NCI-H2196 treated with DMSO at 0.1 percent for 48 hours (cell line): ENCODE results near the gene FBXO28.
"Not testable (repeated sequence)": the region's sequence is repeated elsewhere in the genome, so short reads cannot be mapped to it uniquely, and the experiment has no call there.

Experiments used
- DNase-seq: peaks from one replicate; lab custom pipeline; 2025; ENCODE audit not compliant: unreplicated experiment; lab: John Stamatoyannopoulos, UW

Gene FBXO28

DNA sequence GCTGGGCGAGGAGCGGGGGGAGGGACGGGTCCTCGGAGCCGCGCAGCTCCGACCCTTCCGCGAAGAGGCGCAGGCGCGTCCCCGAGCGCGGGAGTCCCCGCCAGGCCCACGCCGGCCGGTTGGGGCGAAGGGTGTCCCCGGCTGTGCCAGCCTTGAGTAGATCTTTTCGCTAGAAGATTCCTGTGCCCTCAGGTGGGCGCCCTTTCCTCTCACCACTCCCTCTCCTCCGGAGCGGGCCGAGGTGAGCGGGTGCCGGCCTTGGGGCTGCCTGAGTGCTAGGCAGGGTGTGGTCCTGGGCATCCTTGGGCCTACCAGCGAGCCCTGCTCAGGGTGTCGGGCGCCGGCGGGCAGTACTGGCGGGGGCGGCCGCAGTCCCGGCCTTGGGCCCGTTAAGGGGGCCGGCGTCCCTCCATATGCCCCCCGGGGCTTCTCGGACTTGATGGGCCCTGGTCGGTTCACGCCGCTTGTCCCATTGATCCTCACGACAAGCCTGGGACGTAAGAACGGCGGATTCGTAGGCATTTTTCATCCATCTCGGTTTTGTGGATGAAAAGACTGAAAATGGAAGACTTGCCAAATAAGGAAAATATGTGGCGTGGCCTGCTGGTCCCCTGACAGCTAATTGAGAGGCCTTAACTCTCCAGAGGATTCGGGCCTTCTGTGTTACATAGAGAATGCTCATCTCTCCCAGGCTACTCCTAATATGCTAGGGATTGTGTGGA is 69.8 kb downstream of the FBXO28 start:
- peak; percentile 15 for DNase-seq

GRCh38 chr1:224185208-224185607 is 71.3 kb downstream of the FBXO28 start:
- DNase-seq = no peak

GRCh38 chr1:224188286-224188685 is 74.4 kb downstream of the FBXO28 start:
- DNase-seq = no peak

DNA sequence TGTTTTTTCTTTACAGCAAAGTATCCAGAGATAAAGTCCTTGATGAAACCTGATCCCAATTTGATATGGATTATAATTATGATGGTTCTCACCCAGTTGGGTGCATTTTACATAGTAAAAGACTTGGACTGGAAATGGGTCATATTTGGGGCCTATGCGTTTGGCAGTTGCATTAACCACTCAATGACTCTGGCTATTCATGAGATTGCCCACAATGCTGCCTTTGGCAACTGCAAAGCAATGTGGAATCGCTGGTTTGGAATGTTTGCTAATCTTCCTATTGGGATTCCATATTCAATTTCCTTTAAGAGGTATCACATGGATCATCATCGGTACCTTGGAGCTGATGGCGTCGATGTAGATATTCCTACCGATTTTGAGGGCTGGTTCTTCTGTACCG is 75.7 kb downstream of the FBXO28 start:
- no peak for DNase-seq

GRCh38 chr1:224192082-224192788 is 78.3 kb downstream of the FBXO28 start:
- no peak for DNase-seq

- DNase-seq = no peak
Observed at GRCh38 chr1:224193319-224193966, 79.5 kb downstream of the FBXO28 start.

DNA sequence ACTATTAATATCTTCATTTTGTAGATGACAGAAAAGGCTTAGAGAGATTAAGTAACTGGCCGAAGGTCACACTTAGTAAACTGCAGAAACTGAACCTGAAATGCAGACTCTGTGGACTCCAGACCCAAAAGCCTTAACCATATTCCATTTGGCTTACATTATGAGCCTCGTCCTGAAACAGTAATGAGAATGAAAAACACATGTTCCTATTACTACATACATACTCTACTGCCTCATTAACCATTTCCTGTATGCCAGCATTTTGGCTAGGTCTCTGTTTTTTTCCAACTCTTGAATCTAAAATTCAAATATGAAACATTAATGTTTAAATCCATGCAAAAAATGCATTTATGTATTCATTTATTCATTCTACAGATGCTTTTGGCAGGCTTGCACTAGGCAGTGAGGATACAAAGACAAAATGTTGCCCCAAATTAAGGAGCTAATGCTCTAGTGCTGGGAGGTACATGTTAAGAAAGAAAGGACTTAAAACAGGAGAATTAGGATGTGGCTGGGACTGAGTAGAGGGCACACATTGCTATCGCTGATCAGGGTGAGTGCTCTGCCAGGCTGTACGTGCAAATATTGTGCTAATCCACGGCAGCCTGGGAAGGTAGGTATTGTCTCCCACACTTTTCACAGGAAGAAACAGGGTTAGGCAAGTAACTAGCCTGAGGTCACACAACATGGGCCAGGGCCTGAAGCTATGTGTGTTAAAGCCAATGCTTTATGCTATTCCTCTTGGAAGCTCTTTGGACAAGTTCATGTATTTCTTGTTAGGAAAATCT is 83.1 kb downstream of the FBXO28 start:
- no peak for DNase-seq

GRCh38 chr1:224198572-224198971 is 84.7 kb downstream of the FBXO28 start:
- DNase-seq = no peak

DNA sequence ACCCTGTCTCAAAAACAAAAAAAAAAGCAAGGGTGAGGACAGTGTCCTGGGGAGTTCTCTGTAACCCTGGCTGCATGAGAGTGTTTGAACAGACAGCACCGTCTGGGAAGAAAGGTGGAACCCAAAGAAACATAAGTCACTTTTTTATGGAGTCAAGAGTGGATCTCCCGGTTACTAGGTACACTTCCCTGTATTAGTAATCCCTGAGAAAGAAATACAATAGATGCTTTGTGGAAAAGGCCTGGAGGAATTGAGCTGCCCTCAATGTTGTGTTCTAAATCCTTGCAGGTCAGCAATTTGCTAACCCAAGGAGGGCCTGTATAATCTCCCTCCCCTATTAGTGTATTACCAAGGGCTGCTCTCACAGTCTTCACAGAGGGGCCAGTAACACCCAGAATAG is 85.8 kb downstream of the FBXO28 start:
- DNase-seq = no peak

- DNase-seq = no peak
Observed at GRCh38 chr1:224201383-224201782, 87.5 kb downstream of the FBXO28 start.

DNA sequence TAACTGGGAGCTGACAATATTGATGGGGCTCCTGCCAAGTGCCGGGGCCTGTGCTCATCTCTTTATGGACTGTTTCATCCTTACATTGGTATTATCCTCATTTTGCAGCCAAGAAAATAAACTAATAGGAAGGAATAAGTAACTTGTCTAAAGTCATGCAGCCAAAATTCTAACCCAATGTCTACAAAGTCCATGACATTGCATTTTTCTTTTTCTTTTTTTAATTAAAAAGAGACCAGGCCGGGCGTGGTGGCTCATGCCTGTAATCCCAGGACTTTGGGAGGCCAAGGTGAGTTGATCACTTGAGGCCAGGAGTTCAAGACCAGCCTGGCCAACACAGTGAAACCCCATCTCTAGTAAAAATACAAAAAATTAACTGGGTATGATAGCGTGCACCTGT is 87.9 kb downstream of the FBXO28 start:
- DNase-seq = no peak

DNA sequence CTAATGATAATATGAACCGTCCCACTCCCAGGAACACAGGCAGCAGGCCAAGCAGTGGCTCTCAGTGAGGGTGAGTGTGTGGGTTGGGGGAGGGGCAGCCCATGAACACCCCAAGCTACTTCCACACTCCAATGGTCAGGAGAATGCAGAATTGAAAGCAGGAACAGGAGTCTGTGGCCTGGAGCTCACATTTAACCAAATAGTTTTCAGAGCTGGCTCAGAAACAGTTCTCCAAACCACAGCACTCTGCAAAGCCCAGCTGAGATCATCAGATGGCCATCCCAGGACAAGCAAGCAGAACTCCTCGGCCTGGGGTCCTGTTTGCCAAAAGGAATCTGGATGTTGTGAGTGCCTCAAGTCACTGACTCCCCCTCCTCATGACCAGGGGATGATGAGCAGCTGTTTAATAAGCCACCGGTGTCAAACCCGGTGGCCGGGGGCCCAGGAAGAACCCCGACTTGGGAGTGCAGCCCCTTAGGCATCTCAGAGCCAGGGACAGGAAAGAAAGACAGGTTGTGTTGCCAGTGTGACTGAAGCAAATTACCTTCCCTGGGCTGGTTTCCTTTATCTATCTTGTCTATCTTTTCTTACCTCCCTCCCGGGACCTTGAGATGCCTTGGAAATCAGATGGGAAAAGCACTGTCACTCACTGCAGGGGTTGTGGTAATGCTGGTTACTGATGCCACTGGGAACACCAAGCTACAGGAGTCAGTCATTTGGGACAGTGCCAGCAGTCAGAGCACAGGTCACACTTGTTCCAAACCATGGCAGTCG is 89.5 kb downstream of the FBXO28 start:
- DNase-seq = no peak

DNA sequence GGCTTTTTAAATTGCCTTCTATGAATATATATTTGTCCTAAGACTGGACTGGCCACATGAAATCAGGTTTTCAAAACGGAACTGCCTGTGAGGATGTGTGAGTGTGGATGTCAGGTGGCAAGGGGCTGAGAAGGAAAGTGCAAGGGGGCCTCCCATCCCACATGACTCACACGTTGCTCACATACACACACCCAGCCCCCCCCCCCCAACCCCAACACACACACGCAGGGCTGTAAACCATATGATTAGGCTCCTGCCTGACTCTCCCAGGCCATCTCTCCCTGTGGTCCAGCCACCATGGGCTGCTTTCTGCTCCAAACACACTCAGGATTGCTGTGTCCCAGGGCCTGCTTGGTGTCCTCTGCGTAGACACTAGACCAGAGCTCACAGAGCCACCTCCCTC is 91.5 kb downstream of the FBXO28 start:
- DNase-seq = no peak

- not testable (repeated sequence) for DNase-seq
Observed at GRCh38 chr1:224205931-224206538, 92.1 kb downstream of the FBXO28 start.

GRCh38 chr1:224211206-224211962 is 97.5 kb downstream of the FBXO28 start:
- no peak for DNase-seq
